OCI-M2 (cell line): Measurements from ENCODE around the gene POPDC2.
"Not testable (repeated sequence)": the region's sequence is repeated elsewhere in the genome, so short reads cannot be mapped to it uniquely, and the experiment has no call there.

Experiments
- DNase-seq: peaks from one replicate; lab custom pipeline; 2025; ENCODE audit not compliant: unreplicated experiment; lab: John Stamatoyannopoulos, UW

Gene POPDC2

GRCh38 chr3:119616056-119616455 lies 44.3 kb downstream of the POPDC2 start:
- DNase-seq = no peak

GRCh38 chr3:119613872-119614271 lies 46.5 kb downstream of the POPDC2 start:
- no peak for DNase-seq

GRCh38 chr3:119613201-119613600 lies 47.2 kb downstream of the POPDC2 start:
- no peak for DNase-seq

GRCh38 chr3:119611664-119612063 lies 48.7 kb downstream of the POPDC2 start:
- no peak for DNase-seq

- DNase-seq = no peak
Observed at GRCh38 chr3:119609301-119609700, 51.1 kb downstream of the POPDC2 start.

GRCh38 chr3:119608405-119609000 lies 51.9 kb downstream of the POPDC2 start:
- no peak for DNase-seq

- DNase-seq = no peak
Observed at GRCh38 chr3:119604878-119605277, 55.5 kb downstream of the POPDC2 start.

GRCh38 chr3:119602676-119603075 lies 57.7 kb downstream of the POPDC2 start:
- DNase-seq = no peak

GRCh38 chr3:119601154-119601553 lies 59.2 kb downstream of the POPDC2 start:
- no peak for DNase-seq

- no peak for DNase-seq
Observed at GRCh38 chr3:119600732-119601131, 59.7 kb downstream of the POPDC2 start.

GRCh38 chr3:119599558-119600174 lies 60.7 kb downstream of the POPDC2 start:
- no peak for DNase-seq

GRCh38 chr3:119598410-119599098 lies 61.8 kb downstream of the POPDC2 start:
- no peak for DNase-seq

GRCh38 chr3:119597548-119598288 lies 62.7 kb downstream of the POPDC2 start, which contains the start of gene PLA1A:
PLA1A (plus strand) TSS chr3:119597885; CDS start chr3:119597914, 29 bp downstream.
- no peak for DNase-seq

- no peak for DNase-seq
Observed at GRCh38 chr3:119596398-119596797, 64.0 kb downstream of the POPDC2 start.

- no peak for DNase-seq
Observed at GRCh38 chr3:119595639-119596334, 64.6 kb downstream of the POPDC2 start.

- not testable (repeated sequence) for DNase-seq
Observed at GRCh38 chr3:119594929-119595328, 65.5 kb downstream of the POPDC2 start.

GRCh38 chr3:119594066-119594465 lies 66.3 kb downstream of the POPDC2 start:
- no peak for DNase-seq

GRCh38 chr3:119592861-119593260 lies 67.5 kb downstream of the POPDC2 start:
- no peak for DNase-seq
